HG03064 (cell line): Measurements from ENCODE around the gene SCART1.

Source experiments
- ATAC-seq: cut with Tn5 transposase; IDR thresholded peaks from one replicate; pipeline ENCODE4 v1.9.1; 2021; ENCODE audit warnings: low read depth; ENCODE audit not compliant: unreplicated experiment

The SCART1 gene

DNA sequence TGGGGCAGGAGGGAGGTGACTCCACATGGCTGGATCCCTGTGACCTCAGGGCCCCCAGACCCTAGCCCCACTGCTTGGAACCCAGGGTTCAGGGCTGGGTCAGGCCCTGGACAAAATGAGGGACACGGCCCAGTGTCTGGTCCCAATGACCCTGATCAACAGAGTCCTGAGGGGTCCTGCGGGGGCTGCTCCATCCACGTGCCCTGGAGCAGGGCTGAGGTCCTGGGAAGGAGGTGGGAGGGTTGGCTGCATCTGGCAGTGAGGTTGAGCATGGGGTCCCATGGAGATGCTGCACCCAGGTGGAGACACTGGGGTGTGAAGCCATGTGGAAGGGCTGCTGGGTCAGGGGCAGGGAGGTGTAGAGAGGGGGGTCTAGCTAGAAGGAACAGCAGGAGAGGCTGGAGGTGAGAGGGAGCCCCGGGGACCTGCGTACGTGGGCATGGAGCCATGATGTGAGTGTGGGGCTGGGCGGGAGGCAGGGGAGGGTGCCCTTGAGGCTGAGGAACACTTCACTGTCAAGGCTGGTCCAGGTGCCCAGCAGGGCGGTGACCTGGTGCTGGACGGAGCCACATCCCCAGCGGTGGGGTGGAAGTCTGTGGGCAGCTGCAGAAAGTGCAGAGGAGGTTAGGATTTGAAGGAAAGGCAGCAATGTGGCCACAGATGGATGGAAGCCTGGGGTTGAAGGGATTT is 604 bp downstream of the SCART1 start:
- no peak for ATAC-seq

DNA sequence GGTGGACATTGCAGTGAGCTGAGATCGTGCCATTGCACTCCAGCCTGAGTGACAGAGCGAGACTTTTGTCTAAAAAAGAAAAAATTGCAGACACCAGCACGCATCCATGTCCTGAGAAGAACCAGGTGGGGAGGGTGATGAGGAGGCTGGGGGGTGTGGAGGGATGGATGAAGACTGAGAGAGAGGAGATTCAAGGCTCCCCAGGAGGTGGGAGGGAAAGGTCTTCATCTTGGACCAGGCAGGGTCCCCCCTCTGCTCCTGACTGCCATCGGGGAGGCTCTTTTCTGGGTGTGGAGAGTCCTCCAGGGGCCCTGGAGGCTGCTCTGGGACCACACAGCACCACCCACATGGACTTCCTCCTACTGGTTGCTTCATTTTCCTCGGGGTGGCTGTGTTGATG is 1.5 kb downstream of the SCART1 start:
- ATAC-seq: no peak

- ATAC-seq: no peak
Observed at GRCh38 chr10:133455611-133456031, 1.9 kb downstream of the SCART1 start.

- no peak for ATAC-seq
Observed at GRCh38 chr10:133456041-133456951, 2.6 kb downstream of the SCART1 start.

DNA sequence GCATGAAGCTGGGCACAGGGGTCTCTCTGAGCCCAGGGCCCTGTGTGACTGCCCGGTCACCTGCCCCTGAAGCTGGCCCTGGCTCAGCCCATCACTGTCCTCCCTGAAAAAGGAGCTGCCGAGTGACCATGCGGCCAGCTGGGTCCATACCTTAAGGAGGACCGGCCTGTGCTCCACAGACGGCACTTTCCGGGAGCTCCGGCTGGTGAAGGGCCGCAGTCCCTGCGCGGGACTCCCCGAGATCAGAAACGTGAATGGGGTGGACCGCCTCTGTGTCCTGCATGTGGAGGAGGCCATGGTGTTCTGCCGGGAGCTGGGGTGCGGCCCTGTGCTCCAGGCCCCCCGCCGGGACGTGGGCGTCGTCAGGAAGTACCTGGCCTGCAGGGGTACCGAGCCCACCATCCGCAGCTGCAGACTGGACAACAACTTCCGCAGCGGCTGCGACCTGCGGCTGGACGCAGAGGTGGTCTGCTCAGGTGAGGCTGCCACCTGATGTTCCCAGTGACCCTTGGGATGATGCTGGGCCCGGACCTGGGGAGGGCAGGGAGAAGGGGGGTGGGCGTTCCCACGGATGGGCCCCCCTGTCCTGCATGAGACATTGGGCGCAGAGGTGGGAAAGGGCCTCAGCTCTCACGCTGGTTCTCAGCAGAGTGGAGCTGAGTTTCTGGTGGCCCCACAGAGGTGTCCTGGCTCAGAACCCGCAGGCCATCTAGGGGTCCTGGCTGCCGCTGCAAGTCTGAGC is 3.5 kb downstream of the SCART1 start:
- ATAC-seq: no peak

DNA sequence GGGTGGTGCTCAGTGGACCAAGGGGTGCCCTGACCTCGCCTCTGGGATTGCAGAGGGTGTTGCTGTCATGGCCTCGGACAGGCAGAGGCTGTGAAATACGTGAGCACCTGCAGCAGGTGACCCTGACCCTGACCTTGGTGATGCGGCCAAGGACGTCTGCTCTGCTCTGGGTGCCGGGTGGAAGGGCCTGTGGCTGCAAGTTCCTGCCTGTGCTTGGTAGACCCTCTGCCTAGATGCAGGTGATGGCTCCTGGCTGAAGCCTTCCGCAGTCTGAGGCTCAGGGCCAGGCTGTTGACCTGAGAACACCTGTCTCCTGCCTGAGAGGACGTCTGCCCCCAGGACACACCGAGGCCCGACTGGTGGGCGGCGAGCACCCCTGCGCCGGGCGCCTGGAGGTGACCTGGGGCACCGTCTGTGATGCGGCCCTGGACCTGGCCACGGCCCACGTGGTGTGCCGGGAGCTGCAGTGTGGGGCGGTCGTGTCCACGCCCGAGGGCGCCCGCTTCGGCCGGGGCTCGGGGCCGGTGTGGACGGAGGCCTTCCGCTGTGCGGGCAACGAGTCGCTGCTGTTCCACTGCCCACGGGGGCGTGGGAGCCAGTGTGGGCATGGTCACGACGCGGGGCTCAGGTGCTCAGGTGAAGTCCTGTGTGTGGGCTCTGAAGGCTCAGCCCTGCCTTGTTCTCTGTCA is 4.4 kb downstream of the SCART1 start:
- ATAC-seq: no peak

- no peak for ATAC-seq
Observed at GRCh38 chr10:133458710-133459453, 5.1 kb downstream of the SCART1 start.

- no peak for ATAC-seq
Observed at GRCh38 chr10:133459454-133460207, 5.9 kb downstream of the SCART1 start.

DNA sequence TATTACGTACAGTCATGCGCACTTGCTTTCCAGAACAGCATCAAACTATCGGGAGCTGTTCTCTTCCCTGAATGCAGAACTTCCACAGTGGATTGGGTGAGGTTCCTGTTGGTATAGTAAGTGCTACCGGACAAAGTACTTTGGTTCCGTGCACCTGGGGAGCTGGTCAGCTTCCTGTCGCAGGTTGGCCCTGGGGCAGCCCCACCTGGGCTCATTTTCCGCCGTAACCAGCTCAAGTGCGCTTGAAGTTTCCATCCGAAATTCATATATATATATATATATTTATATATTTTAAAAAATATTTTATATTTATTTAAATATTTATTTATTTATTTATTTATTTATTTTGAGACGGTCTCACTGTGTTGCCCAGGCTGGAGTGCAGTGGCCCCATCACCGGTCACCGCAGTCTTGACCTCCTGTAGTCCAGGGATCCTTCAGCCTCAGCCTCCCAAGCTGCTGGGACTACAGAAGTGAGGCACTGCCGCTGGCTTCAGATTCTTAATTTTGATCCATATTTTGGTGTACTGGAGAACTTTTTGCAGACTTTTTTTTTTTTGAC is 6.5 kb downstream of the SCART1 start:
- ATAC-seq: no peak

DNA sequence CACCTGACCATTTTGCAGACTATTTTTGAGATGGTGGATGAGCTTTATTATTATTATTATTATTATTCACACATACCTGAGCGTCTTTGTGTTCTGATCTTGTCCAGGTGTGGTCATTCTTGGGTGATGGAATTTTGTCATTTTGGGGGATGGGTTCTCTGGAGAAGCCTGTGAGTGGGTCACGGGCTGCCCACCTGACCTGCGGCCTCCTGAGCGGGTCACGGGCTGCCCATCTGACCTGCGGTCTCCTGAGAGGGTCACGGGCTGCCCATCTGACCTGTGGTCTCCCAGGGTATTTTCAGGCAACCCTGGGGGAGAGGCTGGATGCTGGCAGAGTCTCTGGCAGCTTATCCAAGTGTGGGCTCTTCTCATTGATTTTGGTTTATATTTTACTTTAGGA is 7.3 kb downstream of the SCART1 start:
- no peak for ATAC-seq

DNA sequence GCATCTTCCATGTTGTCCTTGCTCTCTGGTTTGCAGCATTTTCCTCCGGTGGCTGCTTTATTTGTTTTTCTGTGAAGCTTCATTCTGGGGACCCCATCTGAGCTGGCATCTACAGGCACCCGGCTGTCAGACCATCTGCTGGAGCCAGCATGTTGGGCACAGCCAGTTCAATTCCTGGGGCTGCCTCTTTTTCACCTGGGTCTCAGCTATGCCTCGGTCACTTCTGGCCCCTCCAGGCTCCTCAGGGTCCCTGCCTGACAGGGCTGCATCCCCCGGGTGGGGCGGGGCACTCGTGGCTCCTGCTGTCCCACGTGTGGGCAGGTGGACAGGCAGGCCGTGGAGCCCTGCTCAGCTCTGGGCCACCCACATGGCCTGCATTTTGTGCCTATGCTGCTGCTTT is 8.1 kb downstream of the SCART1 start:
- no peak for ATAC-seq

DNA sequence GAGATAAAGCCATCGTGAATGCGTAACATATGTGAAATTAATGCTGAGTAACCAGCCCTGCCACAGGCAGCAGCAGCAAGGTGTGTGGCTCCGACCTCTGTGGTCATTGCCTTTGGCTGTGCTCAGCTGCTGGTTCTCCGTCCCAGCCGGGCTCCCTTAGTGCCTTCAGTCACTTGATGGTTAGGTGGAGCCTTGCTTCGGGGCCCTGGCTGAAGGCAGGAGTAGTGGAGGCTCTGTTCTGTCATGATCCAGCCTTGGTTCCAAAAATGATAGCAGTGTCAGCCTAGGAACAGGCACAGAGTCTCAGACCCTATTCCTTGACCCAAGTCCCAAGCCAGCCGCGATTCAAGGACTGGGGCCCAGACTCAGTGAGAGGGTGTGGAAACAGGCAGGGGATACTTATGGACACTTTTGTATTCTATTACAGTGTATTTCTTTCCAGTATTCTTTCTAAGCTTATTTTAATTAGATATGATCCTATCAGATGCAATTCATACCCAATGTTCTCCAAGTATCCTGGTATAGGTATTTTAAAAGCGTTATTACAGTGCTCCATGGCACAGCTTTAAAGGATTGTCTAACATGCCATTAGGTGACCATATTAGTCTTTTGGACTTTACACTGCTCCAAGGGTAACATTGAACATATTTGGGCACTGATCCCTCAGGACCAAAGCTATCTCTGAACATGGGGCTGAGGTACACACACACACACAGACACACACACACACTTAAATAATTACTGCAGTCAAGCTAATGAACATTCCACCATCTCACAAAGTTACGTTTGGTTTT is 9.0 kb downstream of the SCART1 start:
- ATAC-seq: no peak

DNA sequence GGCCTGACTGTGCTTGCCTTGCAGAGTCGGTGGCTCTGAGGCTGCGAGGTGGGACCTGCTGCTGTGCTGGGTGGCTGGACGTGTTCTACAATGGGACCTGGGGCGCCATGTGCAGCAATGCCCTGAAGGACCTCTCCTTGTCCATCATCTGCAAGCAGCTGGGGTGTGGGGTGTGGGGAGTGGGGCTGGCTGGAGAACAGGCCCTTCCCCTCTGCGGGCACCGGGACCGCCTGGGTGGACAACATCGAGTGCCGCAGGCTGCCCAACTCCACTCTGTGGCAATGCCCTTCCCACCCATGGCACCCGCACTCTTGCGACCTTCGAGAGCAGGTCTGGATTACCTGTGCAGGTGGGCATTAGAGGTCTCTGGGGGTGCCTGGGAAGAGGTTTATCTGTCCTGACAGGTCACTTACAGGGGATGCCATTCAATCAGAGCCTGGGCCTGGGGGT is 10.9 kb downstream of the SCART1 start:
- ATAC-seq: no peak

- no peak for ATAC-seq
Observed at GRCh38 chr10:133465191-133465949, 11.6 kb downstream of the SCART1 start.

GRCh38 chr10:133465950-133466474 is 12.3 kb downstream of the SCART1 start:
- no peak for ATAC-seq

GRCh38 chr10:133466683-133467275 is 13.0 kb downstream of the SCART1 start:
- ATAC-seq: no peak
